GM12892 (cell line): Measurements from ENCODE around the gene NPHP4.

Source experiments
- POLR2A ChIP-seq: IDR thresholded peaks from 2 replicates; pipeline ENCODE4 v1.6.1; 2011; ENCODE audit warnings: low read depth, low read length, control low read depth
- POLR2AphosphoS5 ChIP-seq: IDR thresholded peaks from 2 replicates; pipeline ENCODE4 v1.6.1; 2011; ENCODE audit warnings: low read depth, low read length, control low read depth
- TAF1 ChIP-seq: IDR thresholded peaks from 2 replicates; pipeline ENCODE4 v1.6.1; 2011; ENCODE audit warnings: low read depth, mild to moderate bottlenecking, control low read depth, low read length, borderline replicate concordance

- TF ChIP-seq POLR2A (no peak), POLR2AphosphoS5 (no peak), TAF1 (no peak)
These were observed 37.3 kb downstream of the NPHP4 start for GRCh38 chr1:5954964-5955363.
